Subcutaneous adipose tissue (tissue), 4 donors: Measurements from ENCODE around the gene SYT7. TPM values are rescaled to one million over a fixed set of nuclear protein-coding genes. Genes with fewer than 3 reads are reported as not detected.

Experiments used
- CTCF ChIP-seq: fragments of 450-650 bp; IDR thresholded peaks from one replicate; pipeline ENCODE4 v1.5.1; 2016; ENCODE audit warnings: low read depth, mild to moderate bottlenecking, control low read depth, antibody characterized with exemption, moderate library complexity
- total RNA-seq, 4 donors: library from RNA; depleted of rRNA; stranded (reverse); fragments of >200 nt; gene quantifications; one replicate each; pipeline ENCODE4 v1.1.0, GENCODE V29; 2016

The SYT7 gene
- total RNA-seq, 4 donors from 2014 or later: 0.66 to 4.0 (median 1.4) TPM

- TF ChIP-seq CTCF: no peak
Observed at GRCh38 chr11:61533401-61533800, 47.5 kb downstream of the SYT7 start.

GRCh38 chr11:61533039-61533375 is 47.9 kb downstream of the SYT7 start:
- no peak for TF ChIP-seq CTCF

- TF ChIP-seq CTCF: no peak
Observed at GRCh38 chr11:61532134-61533038, 48.5 kb downstream of the SYT7 start.

GRCh38 chr11:61531044-61531443 is 49.8 kb downstream of the SYT7 start:
- TF ChIP-seq CTCF: no peak

- TF ChIP-seq CTCF: no peak
Observed at GRCh38 chr11:61529537-61530225, 51.2 kb downstream of the SYT7 start.

GRCh38 chr11:61528114-61528513 is 52.8 kb downstream of the SYT7 start:
- TF ChIP-seq CTCF: no peak

GRCh38 chr11:61526956-61527731 is 53.7 kb downstream of the SYT7 start:
- no peak for TF ChIP-seq CTCF
